Measurements from ENCODE around the gene MUC20. TPM values are rescaled to one million over a fixed set of nuclear protein-coding genes. Genes with fewer than 3 reads are reported as not detected.
"Not testable (repeated sequence)": the region's sequence is repeated elsewhere in the genome, so short reads cannot be mapped to it uniquely, and the experiment has no call there.

MUC20 gene
- total and polyA plus RNA-seq, 2 experiments from 2014 or later = 0.29 TPM; not detected in 1

GRCh38 chr3:195736866-195737490 is 16.2 kb downstream of the MUC20 start:
- peaks cover 12% of the 10 kb centered on the region for H3K27me3 Mint-ChIP-seq (ENCODE audit: insufficient read depth, low read depth, poor library complexity)
- H2AFZ ChIP-seq = no peak overlapping the region
- no peak overlapping the region for H3K27ac Mint-ChIP-seq
- no peak overlapping the region for H3K4me2 ChIP-seq
- no peak overlapping the region for H3K4me3 Mint-ChIP-seq
- H3K27me3 ChIP-seq (ENCODE audit: insufficient read depth) = no peaks in the 10 kb centered on the region
- ATAC-seq = no peak
- no peaks in the 10 kb centered on the region for H3K9me3 Mint-ChIP-seq
- no peaks in the 10 kb centered on the region for H3K79me2 ChIP-seq (replicated peaks; ENCODE audit: insufficient read depth)
- H3K4me1 ChIP-seq (ENCODE audit: insufficient read depth) = no peaks in the 10 kb centered on the region
- H3F3A ChIP-seq (replicated peaks; ENCODE audit: low read depth) = no peaks in the 10 kb centered on the region
- H3K36me3 ChIP-seq (ENCODE audit: insufficient read depth) = no peaks in the 10 kb centered on the region
- H3K36me3 Mint-ChIP-seq (ENCODE audit: low read depth) = no peaks in the 10 kb centered on the region
- no peak for DNase-seq (ENCODE audit: low spot score)
- H3K4me3 ChIP-seq = no peak overlapping the region
- H3K27ac ChIP-seq (ENCODE audit: low read depth) = no peak overlapping the region
- no peaks in the 10 kb centered on the region for H3K4me1 Mint-ChIP-seq
- H4K20me1 ChIP-seq (replicated peaks; ENCODE audit: insufficient read depth) = no peaks in the 10 kb centered on the region
- H3K9me2 ChIP-seq (ENCODE audit: insufficient read depth) = no peaks in the 10 kb centered on the region
- TF ChIP-seq CTCF (conservative IDR thresholded peaks at IDR 0.05; ENCODE audit: low read depth in 2 of 2) (peak in 1 of 2 experiments; percentile 27; a peak in 1 of 4 replicates), EZH2 (IDR thresholded peaks at IDR 0.05; ENCODE audit: low read depth, unreplicated experiment) (no peak), POLR2AphosphoS5 (IDR thresholded peaks at IDR 0.05; ENCODE audit: low read depth) (no peak), STAT1 (IDR thresholded peaks at IDR 0.05; ENCODE audit: unreplicated experiment) (no peak), NANOG (IDR thresholded peaks at IDR 0.05; ENCODE audit: borderline replicate concordance) (no peak)

- not testable (repeated sequence) for H3K4me1 Mint-ChIP-seq; H4K20me1 ChIP-seq (replicated peaks; ENCODE audit: insufficient read depth); H3K4me2 ChIP-seq; H3K27ac ChIP-seq (ENCODE audit: low read depth); H3K79me2 ChIP-seq (replicated peaks; ENCODE audit: insufficient read depth); H3K27me3 ChIP-seq (ENCODE audit: insufficient read depth); H3K36me3 ChIP-seq (ENCODE audit: insufficient read depth); ATAC-seq; H3F3A ChIP-seq (replicated peaks; ENCODE audit: low read depth); H3K36me3 Mint-ChIP-seq (ENCODE audit: low read depth); DNase-seq (ENCODE audit: low spot score); H3K4me3 Mint-ChIP-seq; H3K4me1 ChIP-seq (ENCODE audit: insufficient read depth); H3K9me3 Mint-ChIP-seq; H3K4me3 ChIP-seq; H2AFZ ChIP-seq; H3K27ac Mint-ChIP-seq; H3K9me2 ChIP-seq (ENCODE audit: insufficient read depth)
- peaks cover 12% of the 10 kb centered on the region for H3K27me3 Mint-ChIP-seq (ENCODE audit: insufficient read depth, low read depth, poor library complexity)
Observed at GRCh38 chr3:195737782-195738181, 17.0 kb downstream of the MUC20 start.

- Histone ChIP-seq H3K9me2 (ENCODE audit: insufficient read depth) (no peaks in the 10 kb centered on the region), H3K36me3 (ENCODE audit: insufficient read depth) (no peaks in the 10 kb centered on the region), H4K20me1 (replicated peaks; ENCODE audit: insufficient read depth) (no peaks in the 10 kb centered on the region), H3K27me3 (ENCODE audit: insufficient read depth) (no peaks in the 10 kb centered on the region), H3K4me3 (no peak overlapping the region), H3K4me1 (ENCODE audit: insufficient read depth) (no peaks in the 10 kb centered on the region), H3K27ac (ENCODE audit: low read depth) (no peak overlapping the region), H2AFZ (no peak overlapping the region), H3K4me2 (no peak overlapping the region), H3K79me2 (replicated peaks; ENCODE audit: insufficient read depth) (no peaks in the 10 kb centered on the region), H3F3A (replicated peaks; ENCODE audit: low read depth) (no peaks in the 10 kb centered on the region)
- no peak overlapping the region for H3K4me3 Mint-ChIP-seq
- no peaks in the 10 kb centered on the region for H3K9me3 Mint-ChIP-seq
- H3K36me3 Mint-ChIP-seq (ENCODE audit: low read depth) = no peaks in the 10 kb centered on the region
- TF ChIP-seq CTCF (conservative IDR thresholded peaks at IDR 0.05; ENCODE audit: low read depth in 2 of 2) = peak; percentile 15 to 38; a peak in 2 of 4 replicates
- TF ChIP-seq NANOG (IDR thresholded peaks at IDR 0.05; ENCODE audit: borderline replicate concordance) = no peak
- peaks cover 11% of the 10 kb centered on the region for H3K27me3 Mint-ChIP-seq (ENCODE audit: insufficient read depth, low read depth, poor library complexity)
- ATAC-seq = no peak
- DNase-seq (ENCODE audit: low spot score) = no peak
- H3K27ac Mint-ChIP-seq = no peak overlapping the region
- no peaks in the 10 kb centered on the region for H3K4me1 Mint-ChIP-seq
Observed at GRCh38 chr3:195738274-195739044, 17.7 kb downstream of the MUC20 start.
